Endodermal cell (in vitro differentiated cells): ENCODE results near the gene IGF2R. TPM values are rescaled to one million over a fixed set of nuclear protein-coding genes. Genes with fewer than 3 reads are reported as not detected.
"Not testable (repeated sequence)": the region's sequence is repeated elsewhere in the genome, so short reads cannot be mapped to it uniquely, and the experiment has no call there.

Experiments
- DNase-seq: peaks from one replicate; pipeline ENCODE4 v3.0.0-alpha.2; 2017
- H3K27ac ChIP-seq: 2 replicates; pipeline ENCODE4 v1.5.1; 2013; ENCODE audit warnings: mild to moderate bottlenecking, low read depth, low read length, moderate library complexity
- H3K27me3 ChIP-seq: 2 replicates; pipeline ENCODE4 v1.6.1; 2013; ENCODE audit warnings: mild to moderate bottlenecking, low read length, moderate library complexity; ENCODE audit not compliant: insufficient read depth, control insufficient read depth, poor library complexity, severe bottlenecking
- H3K36me3 ChIP-seq: 2 replicates; pipeline ENCODE4 v1.7.0; 2013; ENCODE audit warnings: mild to moderate bottlenecking, low read length, moderate library complexity; ENCODE audit not compliant: control insufficient read depth, insufficient read depth
- H3K4me1 ChIP-seq: one replicate; pipeline ENCODE4 v1.7.0; 2013; ENCODE audit warnings: low read length; ENCODE audit not compliant: control insufficient read depth, insufficient read depth
- H3K4me3 ChIP-seq: 2 replicates; pipeline ENCODE4 v1.5.1; 2013; ENCODE audit warnings: mild to moderate bottlenecking, low read length, moderate library complexity
- H3K9ac ChIP-seq: 2 replicates; pipeline ENCODE4 v1.6.1; 2013; ENCODE audit warnings: mild to moderate bottlenecking, low read length, moderate library complexity; ENCODE audit not compliant: poor library complexity, severe bottlenecking; ENCODE audit errors: extremely low read depth
- H3K9me3 ChIP-seq: 2 replicates; pipeline ENCODE4 v1.6.1; 2013; ENCODE audit warnings: mild to moderate bottlenecking, low read length, moderate library complexity; ENCODE audit not compliant: control insufficient read depth
- H3K27ac Mint-ChIP-seq: 2 replicates; pipeline ENCODE4 v1.8.0; 2020; ENCODE audit warnings: mixed read lengths
- H3K27me3 Mint-ChIP-seq: 2 replicates; pipeline ENCODE4 v1.8.0; 2021; ENCODE audit warnings: mild to moderate bottlenecking, mixed read lengths; ENCODE audit not compliant: insufficient read depth
- H3K36me3 Mint-ChIP-seq: 2 replicates; pipeline ENCODE4 v1.8.0; 2020; ENCODE audit warnings: low read depth, mixed read lengths
- H3K4me1 Mint-ChIP-seq: 2 replicates; pipeline ENCODE4 v1.8.0; 2020; ENCODE audit warnings: mixed read lengths
- H3K4me3 Mint-ChIP-seq: 2 replicates; pipeline ENCODE4 v1.8.0; 2020; ENCODE audit warnings: mild to moderate bottlenecking, moderate library complexity, mixed read lengths
- H3K9me3 Mint-ChIP-seq: 2 replicates; pipeline ENCODE4 v1.8.0; 2020; ENCODE audit warnings: mild to moderate bottlenecking, mixed read lengths
- WGBS, 2 experiments: methylation state at CpG; one replicate each; pipeline versions ENCODE4 v1.1.5 to v1.1.7; 2013; ENCODE audit warnings: missing lambda C conversion rate in 2 of 2, mixed read lengths in 1 of 2; ENCODE audit not compliant: insufficient coverage in 1 of 2, insufficient read length in 1 of 2; 5-methylcytosine and 5-hydroxymethylcytosine counted together
- total RNA-seq, 2 donors: library from RNA; stranded (reverse); fragmentation: NEBNext Ultra II Directional in 1 of 2; extraction: Animal tissue kit (Norgen Biotek cat#: 25700) in 1 of 2; gene quantifications; 2 replicates in 1 of 2; 3 replicates in 1 of 2; pipeline ENCODE4 v1.2.1, GENCODE V29; 2021
- TF ChIP-seq, protein P1 (sequence below): fragments of 200-600 bp; sonication (generic); conservative IDR thresholded peaks from 2 replicates; pipeline ENCODE4 v1.5.0; 2021; ENCODE audit warnings: antibody characterized with exemption, mild to moderate bottlenecking

IGF2R gene
- total RNA-seq, 2 donors from 2014 or later, result 103 to 130 TPM

GRCh38 chr6:160132776-160133338, 164.0 kb downstream of the IGF2R start:
- no peak overlapping the region for H3K9ac ChIP-seq
- no peak overlapping the region for H3K4me3 ChIP-seq
- peaks cover 8% of the 10 kb centered on the region for H3K27me3 ChIP-seq
- peaks cover 13% of the 10 kb centered on the region for H3K4me1 ChIP-seq
- Mint-ChIP-seq H3K36me3 (peaks cover 3% of the 10 kb centered on the region), H3K9me3 (no peaks in the 10 kb centered on the region), H3K4me1 (peaks cover 43% of the 10 kb centered on the region), H3K27me3 (peaks cover 73% of the 10 kb centered on the region), H3K27ac (no peak overlapping the region), H3K4me3 (peak overlapping the region; percentile 13)
- no peaks in the 10 kb centered on the region for H3K36me3 ChIP-seq
- H3K27ac ChIP-seq, result no peak overlapping the region
- peak; percentile 69 for DNase-seq
- TF ChIP-seq, protein P1, sequence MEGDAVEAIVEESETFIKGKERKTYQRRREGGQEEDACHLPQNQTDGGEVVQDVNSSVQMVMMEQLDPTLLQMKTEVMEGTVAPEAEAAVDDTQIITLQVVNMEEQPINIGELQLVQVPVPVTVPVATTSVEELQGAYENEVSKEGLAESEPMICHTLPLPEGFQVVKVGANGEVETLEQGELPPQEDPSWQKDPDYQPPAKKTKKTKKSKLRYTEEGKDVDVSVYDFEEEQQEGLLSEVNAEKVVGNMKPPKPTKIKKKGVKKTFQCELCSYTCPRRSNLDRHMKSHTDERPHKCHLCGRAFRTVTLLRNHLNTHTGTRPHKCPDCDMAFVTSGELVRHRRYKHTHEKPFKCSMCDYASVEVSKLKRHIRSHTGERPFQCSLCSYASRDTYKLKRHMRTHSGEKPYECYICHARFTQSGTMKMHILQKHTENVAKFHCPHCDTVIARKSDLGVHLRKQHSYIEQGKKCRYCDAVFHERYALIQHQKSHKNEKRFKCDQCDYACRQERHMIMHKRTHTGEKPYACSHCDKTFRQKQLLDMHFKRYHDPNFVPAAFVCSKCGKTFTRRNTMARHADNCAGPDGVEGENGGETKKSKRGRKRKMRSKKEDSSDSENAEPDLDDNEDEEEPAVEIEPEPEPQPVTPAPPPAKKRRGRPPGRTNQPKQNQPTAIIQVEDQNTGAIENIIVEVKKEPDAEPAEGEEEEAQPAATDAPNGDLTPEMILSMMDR, result no peak
- WGBS, 2 experiments, result 47 to 48% methylated on average over 11 to 12 of the region's 12 CpGs
- no peaks in the 10 kb centered on the region for H3K9me3 ChIP-seq

GRCh38 chr6:160133441-160134336, 164.8 kb downstream of the IGF2R start:
- no peak overlapping the region for H3K4me3 ChIP-seq
- Mint-ChIP-seq H3K27ac (no peak overlapping the region), H3K4me3 (peak overlapping the region; percentile 13), H3K36me3 (peaks cover 3% of the 10 kb centered on the region), H3K4me1 (peaks cover 48% of the 10 kb centered on the region), H3K27me3 (peaks cover 66% of the 10 kb centered on the region), H3K9me3 (no peaks in the 10 kb centered on the region)
- no peak overlapping the region for H3K9ac ChIP-seq
- H3K9me3 ChIP-seq, result no peaks in the 10 kb centered on the region
- H3K27ac ChIP-seq, result no peak overlapping the region
- peaks cover 15% of the 10 kb centered on the region for H3K4me1 ChIP-seq
- TF ChIP-seq, protein P1, result no peak
- no peaks in the 10 kb centered on the region for H3K36me3 ChIP-seq
- peak; percentile 65 for DNase-seq
- WGBS, 2 experiments, result 88 to 91% methylated on average over 27 to 47 of the region's 47 CpGs
- H3K27me3 ChIP-seq, result peaks cover 8% of the 10 kb centered on the region

- H3K27ac ChIP-seq, H3K9ac ChIP-seq, H3K4me3 Mint-ChIP-seq, H3K36me3 ChIP-seq, H3K9me3 Mint-ChIP-seq, H3K27ac Mint-ChIP-seq, H3K36me3 Mint-ChIP-seq, H3K4me3 ChIP-seq, H3K9me3 ChIP-seq, H3K27me3 ChIP-seq: not testable (repeated sequence)
- peaks cover 59% of the 10 kb centered on the region for H3K27me3 Mint-ChIP-seq
- peaks cover 15% of the 10 kb centered on the region for H3K4me1 ChIP-seq
- 95 to 97% methylated on average over 20 of the region's 20 CpGs for WGBS, 2 experiments
- DNase-seq, result peak; percentile 25
- peaks cover 48% of the 10 kb centered on the region for H3K4me1 Mint-ChIP-seq
Observed at GRCh38 chr6:160134337-160134751, 165.5 kb downstream of the IGF2R start.
